ENCODE data around the gene TPGS1. TPM values are rescaled to one million over a fixed set of nuclear protein-coding genes. Genes with fewer than 3 reads are reported as not detected.
A peak's percentile ranks its signal among the peaks of the same experiment; 100 is the strongest.

The TPGS1 gene
- total and polyA plus RNA-seq, 2 donors (not counting 1 experiment from before 2014, with no cell fraction given) = 8.1 to 33.8 TPM

DNA sequence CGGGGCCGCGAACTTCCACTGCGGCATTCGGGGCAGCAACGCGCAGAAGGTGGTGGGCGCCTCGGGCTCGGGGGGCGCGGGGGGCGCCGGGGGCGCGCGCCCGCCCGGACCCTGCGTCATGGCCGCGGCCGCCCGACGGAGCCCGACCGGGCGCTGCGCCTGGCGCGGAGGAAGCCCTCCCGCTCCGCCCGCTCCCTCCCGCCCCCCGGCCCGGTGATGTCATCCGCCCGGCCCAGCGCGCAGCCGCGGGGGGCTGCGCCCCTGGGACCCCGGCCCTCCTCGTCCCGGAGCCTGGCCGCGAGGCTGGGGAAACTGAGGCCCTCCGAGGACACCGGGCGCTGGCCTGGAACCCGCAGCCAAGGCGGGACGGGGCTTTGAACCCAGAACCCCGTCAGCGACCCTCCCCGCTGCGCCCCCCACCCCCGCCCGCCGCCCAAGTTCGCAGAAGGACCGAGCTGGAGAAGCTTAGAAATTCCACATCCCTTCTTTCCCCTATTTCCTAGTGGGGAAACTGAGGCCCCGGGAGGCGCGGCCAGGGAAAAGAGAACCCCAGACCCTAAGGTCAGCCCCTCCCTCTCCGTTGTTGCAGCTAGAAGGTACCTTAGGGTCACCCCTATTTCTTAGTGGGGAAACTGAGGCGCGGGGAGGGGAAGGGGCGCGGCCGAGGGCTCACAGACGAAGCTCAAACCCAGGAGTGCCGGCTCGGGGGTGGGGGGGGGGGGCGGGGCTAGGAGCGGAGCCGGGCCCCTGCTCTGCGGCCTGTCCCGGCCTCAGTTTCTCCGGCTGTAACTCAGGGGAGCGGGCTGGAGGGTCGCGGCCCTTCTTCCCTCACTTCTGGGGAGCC, 46.2 kb upstream of the TPGS1 start, which contains the start of gene SHC2:
SHC2 (minus strand) TSS at position 157 of the 844 bp plus-strand sequence; CDS start at position 120, 37 bp downstream.
- H3K79me2 ChIP-seq (ENCODE audit: control insufficient read depth, insufficient read depth, low read length) = no peaks in the 10 kb centered on the region
- H4K20me1 ChIP-seq (ENCODE audit: control insufficient read depth, insufficient read depth, low read length, poor library complexity, severe bottlenecking) = no peaks in the 10 kb centered on the region
- ATAC-seq (ENCODE audit: low read depth) = no peak
- H3K27ac ChIP-seq (ENCODE audit: low read length in 2 of 2) = no peak within 1 kb of the TSS
- ChIA-PET CTCF (no interaction called here), POLR2A (no interaction called here)
- intact Hi-C loops (cut with micrococcal nuclease) = no loop called here
- TF ChIP-seq, protein P1, sequence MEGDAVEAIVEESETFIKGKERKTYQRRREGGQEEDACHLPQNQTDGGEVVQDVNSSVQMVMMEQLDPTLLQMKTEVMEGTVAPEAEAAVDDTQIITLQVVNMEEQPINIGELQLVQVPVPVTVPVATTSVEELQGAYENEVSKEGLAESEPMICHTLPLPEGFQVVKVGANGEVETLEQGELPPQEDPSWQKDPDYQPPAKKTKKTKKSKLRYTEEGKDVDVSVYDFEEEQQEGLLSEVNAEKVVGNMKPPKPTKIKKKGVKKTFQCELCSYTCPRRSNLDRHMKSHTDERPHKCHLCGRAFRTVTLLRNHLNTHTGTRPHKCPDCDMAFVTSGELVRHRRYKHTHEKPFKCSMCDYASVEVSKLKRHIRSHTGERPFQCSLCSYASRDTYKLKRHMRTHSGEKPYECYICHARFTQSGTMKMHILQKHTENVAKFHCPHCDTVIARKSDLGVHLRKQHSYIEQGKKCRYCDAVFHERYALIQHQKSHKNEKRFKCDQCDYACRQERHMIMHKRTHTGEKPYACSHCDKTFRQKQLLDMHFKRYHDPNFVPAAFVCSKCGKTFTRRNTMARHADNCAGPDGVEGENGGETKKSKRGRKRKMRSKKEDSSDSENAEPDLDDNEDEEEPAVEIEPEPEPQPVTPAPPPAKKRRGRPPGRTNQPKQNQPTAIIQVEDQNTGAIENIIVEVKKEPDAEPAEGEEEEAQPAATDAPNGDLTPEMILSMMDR (IDR thresholded peaks at IDR 0.05) = no peak
- no peak for TF ChIP-seq EZH2 (IDR thresholded peaks at IDR 0.05; ENCODE audit: borderline replicate concordance, insufficient read depth, low read depth, low read length, poor library complexity, severe bottlenecking)
- peaks cover 0 to 37% (median 7%) of the 10 kb centered on the region in 4 experiments for H3K27me3 ChIP-seq (replicated peaks in 1 of 4; ENCODE audit: control extremely low read depth in 1 of 4, control insufficient read depth in 3 of 4, insufficient read depth in 4 of 4, low read length in 3 of 4)
- peaks cover 10% of the 10 kb centered on the region for H3K27me3 Mint-ChIP-seq
- H3K36me3 ChIP-seq (replicated peaks in 1 of 2; ENCODE audit: control extremely low read depth in 1 of 2, control insufficient read depth in 1 of 2, extremely low read depth in 1 of 2, insufficient read depth in 2 of 2, low read length in 1 of 2) = no peaks in the 10 kb centered on the region
- H3K4me1 Mint-ChIP-seq = peaks cover 8% of the 10 kb centered on the region
- peaks cover 13 to 16% of the 10 kb centered on the region in 2 donors for H3K4me1 ChIP-seq (ENCODE audit: control insufficient read depth in 2 of 2, insufficient read depth in 2 of 2, low read length in 2 of 2)
- peak within 1 kb of the TSS; percentile 38 for H2AFZ ChIP-seq (ENCODE audit: insufficient read depth, low read depth, low read length, poor library complexity, severe bottlenecking)
- no peak for DNase-seq
- no peaks in the 10 kb centered on the region for H3K9me3 Mint-ChIP-seq (ENCODE audit: insufficient read depth)
- H3K9ac ChIP-seq (ENCODE audit: low read length) = peak within 1 kb of the TSS; percentile 42
- H3K27ac Mint-ChIP-seq = no peak within 1 kb of the TSS
- peak within 1 kb of the TSS in 3 of 5 experiments; percentile 11 to 33 (median 25) for H3K4me3 ChIP-seq (ENCODE audit: control extremely low read depth in 1 of 5, extremely low read depth in 1 of 5, insufficient read depth in 1 of 5, low read depth in 2 of 5, low read length in 4 of 5)
- peaks cover 0 to 29% (median 0%) of the 10 kb centered on the region in 3 donors for H3K9me3 ChIP-seq (ENCODE audit: control extremely low read depth in 1 of 3, control insufficient read depth in 2 of 3, insufficient read depth in 1 of 3, low read length in 2 of 3)
- peak within 1 kb of the TSS; percentile 69 for H3K4me2 ChIP-seq (replicated peaks; ENCODE audit: low read depth, low read length, poor library complexity, severe bottlenecking)
- WGBS (ENCODE audit: insufficient coverage) = 4% methylated on average over 72 of the region's 85 CpGs
- peak within 1 kb of the TSS; percentile 76 for H3K4me3 Mint-ChIP-seq
